BLaER1 (cell line): Measurements from ENCODE around the gene NR4A3.
"Not testable (repeated sequence)": the region's sequence is repeated elsewhere in the genome, so short reads cannot be mapped to it uniquely, and the experiment has no call there.

Experiments used
- H3K27ac ChIP-seq: shearing (Covaris generic); formaldehyde crosslinking; 2 replicates; pipeline ENCODE4 v1.8.1; 2022
- H3K27me3 ChIP-seq: shearing (Covaris generic); formaldehyde crosslinking; 2 replicates; pipeline ENCODE4 v1.8.1; 2022
- H3K36me3 ChIP-seq: shearing (Covaris generic); formaldehyde crosslinking; 2 replicates; pipeline ENCODE4 v1.8.1; 2022
- H3K4me1 ChIP-seq: shearing (Covaris generic); formaldehyde crosslinking; 2 replicates; pipeline ENCODE4 v1.8.1; 2022
- H3K4me2 ChIP-seq: shearing (Covaris generic); formaldehyde crosslinking; 2 replicates; pipeline ENCODE4 v1.8.1; 2022
- H3K4me3 ChIP-seq: shearing (Covaris generic); formaldehyde crosslinking; 2 replicates; pipeline ENCODE4 v1.8.1; 2022
- H3K9ac ChIP-seq: shearing (Covaris generic); formaldehyde crosslinking; 2 replicates; pipeline ENCODE4 v1.8.1; 2022
- H3K9me3 ChIP-seq: shearing (Covaris generic); formaldehyde crosslinking; 2 replicates; pipeline ENCODE4 v1.8.1; 2022
- H4K20me1 ChIP-seq: shearing (Covaris generic); formaldehyde crosslinking; 2 replicates; pipeline ENCODE4 v1.8.1; 2022
- Cebpa-rat ChIP-seq: shearing (Covaris generic); IDR thresholded peaks from 2 replicates; pipeline ENCODE4 v1.8.1; 2022

NR4A3 gene

DNA sequence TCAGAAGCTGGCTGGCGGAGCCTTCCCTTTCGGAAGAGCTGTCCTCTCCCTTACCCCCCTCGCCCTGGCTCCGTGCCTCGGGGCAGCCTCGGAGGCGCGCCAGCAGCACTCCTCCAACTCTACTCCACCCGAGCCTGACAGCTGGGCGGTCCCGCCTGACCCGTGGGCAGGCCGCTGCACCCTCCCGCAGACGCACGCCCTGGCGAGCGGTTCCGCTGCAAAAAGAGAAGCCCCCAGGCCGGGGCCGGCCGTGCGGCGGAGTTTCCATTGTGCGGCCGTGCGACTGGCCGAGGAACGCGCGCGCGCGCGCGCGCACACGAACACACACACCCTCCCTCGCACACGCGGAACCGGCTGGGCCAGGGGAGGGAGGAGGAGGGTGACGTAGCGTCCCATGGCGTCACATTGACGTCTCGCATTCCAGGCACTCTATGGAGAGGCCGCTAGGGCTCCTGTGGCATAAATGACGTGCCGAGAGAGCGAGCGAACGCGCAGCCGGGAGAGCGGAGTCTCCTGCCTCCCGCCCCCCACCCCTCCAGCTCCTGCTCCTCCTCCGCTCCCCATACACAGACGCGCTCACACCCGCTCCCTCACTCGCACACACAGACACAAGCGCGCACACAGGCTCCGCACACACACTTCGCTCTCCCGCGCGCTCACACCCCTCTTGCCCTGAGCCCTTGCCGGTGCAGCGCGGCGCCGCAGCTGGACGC, at the start of gene NR4A3:
Gene NR4A3 (plus strand): TSS at position 490 of the 713 bp plus-strand sequence. CDS start 6,158 bp downstream, outside the sequence.
- Histone ChIP-seq H3K4me3 (peak within 1 kb of the TSS; percentile 84), H3K36me3 (no peaks in the 10 kb centered on the region), H3K9ac (peak within 1 kb of the TSS; percentile 79), H3K27me3 (peaks cover 48% of the 10 kb centered on the region), H4K20me1 (peaks cover 46% of the 10 kb centered on the region), H3K4me1 (peaks cover 55% of the 10 kb centered on the region), H3K9me3 (no peaks in the 10 kb centered on the region), H3K4me2 (peak within 1 kb of the TSS; percentile 92), H3K27ac (peak within 1 kb of the TSS; percentile 52)
- no peak for TF ChIP-seq Cebpa-rat

DNA sequence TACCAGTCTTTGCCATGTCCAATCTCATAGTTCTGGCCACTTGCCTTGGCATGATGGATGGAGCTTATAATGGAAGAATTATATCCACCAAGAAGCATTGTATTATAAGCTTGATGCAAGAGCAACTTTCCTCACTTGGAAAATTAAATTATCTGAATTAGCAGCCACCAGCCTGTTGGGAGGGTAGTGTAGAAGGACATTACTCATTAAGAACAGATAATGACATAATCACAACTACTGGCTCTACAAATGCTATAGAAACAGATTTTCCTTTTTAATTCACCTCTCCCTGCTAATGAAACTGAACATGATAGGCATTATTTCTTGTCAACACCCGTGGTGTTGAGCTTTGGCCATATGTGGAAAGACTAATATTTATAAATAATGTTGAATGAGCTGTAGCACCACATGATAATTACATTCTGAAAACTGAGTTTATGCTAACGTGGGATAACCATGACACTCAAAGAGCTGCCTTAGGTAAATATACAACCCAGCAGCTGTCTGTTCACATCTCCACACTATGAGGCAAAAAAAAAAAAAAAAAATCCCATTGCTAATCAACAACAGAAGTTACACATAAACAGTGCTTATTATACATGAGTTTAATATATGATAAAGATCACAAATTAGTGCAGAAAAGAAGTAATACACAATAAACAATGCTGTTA, 48.1 kb upstream of the NR4A3 start:
- H4K20me1 ChIP-seq, result no peaks in the 10 kb centered on the region
- H3K4me1 ChIP-seq, result no peaks in the 10 kb centered on the region
- H3K9me3 ChIP-seq, result no peaks in the 10 kb centered on the region
- H3K27ac ChIP-seq, result no peak overlapping the region
- H3K36me3 ChIP-seq, result no peaks in the 10 kb centered on the region
- no peak overlapping the region for H3K9ac ChIP-seq
- no peak for TF ChIP-seq Cebpa-rat
- H3K4me3 ChIP-seq, result no peak overlapping the region
- H3K4me2 ChIP-seq, result no peak overlapping the region
- H3K27me3 ChIP-seq, result no peaks in the 10 kb centered on the region

GRCh38 chr9:99778308-99778707, 43.4 kb upstream of the NR4A3 start:
- Histone ChIP-seq H3K36me3 (no peaks in the 10 kb centered on the region), H3K4me3 (no peak overlapping the region), H3K9ac (no peak overlapping the region), H3K27ac (no peak overlapping the region), H3K4me1 (0 out of 2 replicates have a peak, but pooled peaks cover 5% of the 10 kb centered on the region), H3K27me3 (no peaks in the 10 kb centered on the region), H4K20me1 (no peaks in the 10 kb centered on the region), H3K9me3 (no peaks in the 10 kb centered on the region), H3K4me2 (no peak overlapping the region)
- no peak for TF ChIP-seq Cebpa-rat

DNA sequence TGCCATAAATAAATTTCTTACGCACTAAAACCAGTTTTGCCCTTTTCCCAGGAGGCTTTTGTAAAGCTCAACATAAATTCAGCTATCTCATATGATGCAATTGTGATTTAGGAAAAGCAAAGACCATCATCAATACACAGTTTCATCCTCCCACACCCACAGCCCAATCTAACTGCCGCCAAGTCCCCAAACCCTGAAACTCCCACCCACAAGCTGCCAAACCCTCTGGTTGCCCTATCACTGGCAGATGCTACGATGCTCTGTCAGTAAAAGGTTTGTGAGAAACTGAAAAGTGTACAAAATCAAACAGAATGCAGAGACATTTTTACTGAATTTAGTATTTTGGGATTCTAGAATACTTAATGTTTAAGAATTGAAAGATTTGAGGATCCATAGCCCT, 42.8 kb upstream of the NR4A3 start:
- Histone ChIP-seq H3K36me3 (no peaks in the 10 kb centered on the region), H3K27me3 (no peaks in the 10 kb centered on the region), H4K20me1 (no peaks in the 10 kb centered on the region), H3K27ac (no peak overlapping the region), H3K9ac (no peak overlapping the region), H3K4me3 (no peak overlapping the region), H3K9me3 (no peaks in the 10 kb centered on the region), H3K4me1 (0 out of 2 replicates have a peak, but pooled peaks cover 5% of the 10 kb centered on the region), H3K4me2 (no peak overlapping the region)
- TF ChIP-seq Cebpa-rat, result no peak

- TF ChIP-seq Cebpa-rat, result no peak
Measured at GRCh38 chr9:99779277-99779676, 42.4 kb upstream of the NR4A3 start.

GRCh38 chr9:99782349-99782748, 39.3 kb upstream of the NR4A3 start:
- not testable (repeated sequence) for H3K4me1 ChIP-seq, H3K9me3 ChIP-seq, H3K4me3 ChIP-seq, H4K20me1 ChIP-seq, H3K36me3 ChIP-seq, H3K27me3 ChIP-seq, H3K4me2 ChIP-seq, H3K9ac ChIP-seq, H3K27ac ChIP-seq

More at GRCh38 chr9:99779277-99779676, 42.4 kb upstream of the NR4A3 start:
- Histone ChIP-seq H4K20me1 (no peaks in the 10 kb centered on the region), H3K27me3 (no peaks in the 10 kb centered on the region), H3K36me3 (no peaks in the 10 kb centered on the region), H3K27ac (no peak overlapping the region), H3K9ac (no peak overlapping the region), H3K9me3 (no peaks in the 10 kb centered on the region), H3K4me2 (no peak overlapping the region), H3K4me1 (0 out of 2 replicates have a peak, but pooled peaks cover 5% of the 10 kb centered on the region), H3K4me3 (no peak overlapping the region)

- no peak overlapping the region for H3K9ac ChIP-seq
- H4K20me1 ChIP-seq, result no peaks in the 10 kb centered on the region
- no peaks in the 10 kb centered on the region for H3K36me3 ChIP-seq
- H3K27me3 ChIP-seq, result no peaks in the 10 kb centered on the region
- H3K9me3 ChIP-seq, result no peaks in the 10 kb centered on the region
- TF ChIP-seq Cebpa-rat, result no peak
- no peak overlapping the region for H3K4me3 ChIP-seq
- no peak overlapping the region for H3K27ac ChIP-seq
- 0 out of 2 replicates have a peak, but pooled peaks cover 5% of the 10 kb centered on the region for H3K4me1 ChIP-seq
- no peak overlapping the region for H3K4me2 ChIP-seq
Measured at GRCh38 chr9:99782962-99783718, 38.5 kb upstream of the NR4A3 start.

GRCh38 chr9:99783799-99784198, 37.9 kb upstream of the NR4A3 start:
- Histone ChIP-seq H4K20me1 (no peaks in the 10 kb centered on the region), H3K4me3 (no peak overlapping the region), H3K36me3 (no peaks in the 10 kb centered on the region), H3K9me3 (no peaks in the 10 kb centered on the region), H3K27ac (no peak overlapping the region), H3K4me1 (0 out of 2 replicates have a peak, but pooled peaks cover 5% of the 10 kb centered on the region), H3K27me3 (no peaks in the 10 kb centered on the region), H3K4me2 (no peak overlapping the region), H3K9ac (no peak overlapping the region)
- TF ChIP-seq Cebpa-rat, result no peak

- TF ChIP-seq Cebpa-rat, result no peak
- Histone ChIP-seq H4K20me1 (no peaks in the 10 kb centered on the region), H3K4me3 (no peak overlapping the region), H3K9ac (no peak overlapping the region), H3K4me2 (no peak overlapping the region), H3K36me3 (no peaks in the 10 kb centered on the region), H3K27ac (no peak overlapping the region), H3K27me3 (no peaks in the 10 kb centered on the region), H3K9me3 (no peaks in the 10 kb centered on the region), H3K4me1 (0 out of 2 replicates have a peak, but pooled peaks cover 5% of the 10 kb centered on the region)
Measured at GRCh38 chr9:99785010-99785590, 36.6 kb upstream of the NR4A3 start.
